Fibroblast of skin of right quadriceps (primary cell): Measurements from ENCODE around the gene CTNNA3.

Experiments
- DNase-seq: peaks from one replicate; pipeline ENCODE4 v3.0.0-alpha.2; 2013

CTNNA3 gene

GRCh38 chr10:66723608-66724400 is 972.2 kb downstream of the CTNNA3 start:
- no peak for DNase-seq

GRCh38 chr10:66719483-66719882 is 976.5 kb downstream of the CTNNA3 start:
- DNase-seq, result no peak

DNA sequence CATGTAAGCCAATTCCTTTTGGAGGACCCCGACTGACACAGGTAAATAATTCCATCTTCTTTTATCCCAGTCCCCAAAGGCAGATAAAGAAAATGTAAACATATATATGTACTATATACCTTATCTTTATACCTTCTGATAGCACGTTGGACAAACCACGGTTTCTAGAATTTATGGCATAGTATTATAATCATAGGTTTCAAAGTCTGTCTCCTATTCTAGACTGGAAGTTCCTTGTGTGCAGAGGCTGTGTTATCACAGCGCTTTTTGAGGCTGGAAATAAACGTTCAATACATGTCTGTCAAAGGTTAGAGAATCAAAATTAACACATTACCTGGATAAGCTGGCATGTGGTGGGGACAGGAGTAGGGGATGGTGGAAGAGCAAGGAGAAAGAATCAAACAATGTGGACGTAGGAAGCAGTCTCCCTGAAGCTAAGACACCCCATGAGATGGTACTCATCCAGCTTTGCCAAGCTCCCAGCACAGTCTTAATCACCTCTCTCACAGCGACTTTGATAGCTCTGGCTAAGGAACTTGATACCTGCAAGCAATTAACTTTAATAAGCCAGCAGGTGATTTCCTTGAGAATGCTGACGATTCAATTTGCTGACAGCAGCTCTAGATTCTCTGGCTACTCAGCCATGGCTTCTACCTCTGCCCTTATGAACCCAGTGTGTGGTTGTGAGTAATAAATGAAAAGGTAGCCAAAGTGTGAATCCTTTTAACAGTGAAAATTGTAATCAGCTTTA is 978.6 kb downstream of the CTNNA3 start:
- no peak for DNase-seq

DNA sequence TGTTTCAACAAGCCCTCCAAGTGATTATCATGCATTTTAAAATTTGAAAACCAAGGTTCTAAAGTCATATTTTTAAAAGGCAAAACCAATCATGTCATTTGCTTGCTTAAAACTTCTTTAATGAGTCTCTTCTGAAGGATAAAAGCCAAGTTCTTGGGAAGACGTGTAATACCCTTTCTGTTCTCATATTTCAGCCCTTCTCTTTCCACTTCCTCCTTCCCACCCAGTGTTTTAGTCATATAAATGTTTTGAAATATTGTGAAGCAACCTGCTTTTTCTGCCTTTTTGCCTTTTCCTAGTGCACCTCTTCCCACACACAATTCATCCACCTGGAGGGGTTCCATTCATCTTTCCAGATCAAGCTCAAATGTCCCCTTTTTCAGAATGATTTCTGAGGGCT is 981.3 kb downstream of the CTNNA3 start:
- DNase-seq, result peak; percentile 48

- no peak for DNase-seq
These were observed 982.6 kb downstream of the CTNNA3 start for GRCh38 chr10:66713387-66713786.

GRCh38 chr10:66698069-66698468 is 997.9 kb downstream of the CTNNA3 start:
- peak; percentile 35 for DNase-seq

DNA sequence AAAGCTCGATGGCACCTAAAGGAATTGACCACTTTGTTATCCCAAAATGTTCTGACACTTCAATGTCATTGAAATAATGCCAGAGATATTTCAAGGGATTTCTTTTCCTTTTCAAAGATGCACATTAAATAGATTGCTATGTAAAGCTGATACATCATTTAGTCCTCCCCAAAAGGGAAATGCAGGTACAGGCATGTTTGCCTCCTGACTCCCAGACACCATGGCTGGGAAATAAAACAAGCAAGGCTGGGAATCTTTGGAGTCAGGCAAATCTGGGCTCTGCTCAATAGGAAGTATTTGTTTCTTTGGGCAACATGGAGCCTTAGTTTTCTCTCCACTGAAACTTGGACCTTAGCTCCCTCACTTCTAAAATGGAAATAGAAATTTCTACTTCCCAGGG is 1000.9 kb downstream of the CTNNA3 start:
- no peak for DNase-seq

DNA sequence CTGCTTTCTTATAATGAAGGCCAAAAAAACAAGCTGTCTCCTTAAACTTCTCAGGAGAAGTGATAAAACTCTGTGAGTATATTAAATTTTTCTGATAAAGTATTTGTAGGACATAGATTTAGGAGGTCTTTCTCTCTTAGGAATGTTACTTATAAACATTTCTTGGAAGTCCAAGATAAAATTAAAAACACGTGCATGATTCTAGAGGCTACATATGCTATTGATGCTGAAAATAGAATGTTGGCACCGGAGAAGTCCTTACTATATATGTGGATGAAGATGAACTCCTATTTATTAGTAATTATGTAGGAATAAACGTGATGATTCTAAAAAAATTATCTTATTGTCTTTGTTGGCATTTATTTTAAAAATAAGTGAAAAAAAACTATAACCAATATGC is 1011.4 kb downstream of the CTNNA3 start:
- DNase-seq, result peak; percentile 66

DNA sequence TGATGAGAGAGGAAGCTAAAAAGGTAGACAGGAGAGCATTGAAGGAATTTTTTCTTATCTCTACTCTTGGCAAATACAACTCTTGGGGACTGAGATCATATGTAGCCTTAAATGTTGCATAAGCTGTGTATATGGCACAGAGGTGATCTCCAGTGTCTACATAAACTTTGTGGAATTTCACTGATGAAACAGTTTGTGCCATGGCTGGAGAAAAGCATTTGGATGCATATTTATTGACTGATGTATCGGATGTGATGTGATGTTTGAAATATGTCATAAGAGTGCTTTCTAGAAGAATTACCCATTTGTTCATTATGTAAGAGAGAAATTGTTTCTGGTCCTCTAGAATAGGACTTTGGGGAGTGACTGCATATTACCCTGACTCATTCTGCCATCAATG is 1015.1 kb downstream of the CTNNA3 start:
- DNase-seq, result peak; percentile 63

DNA sequence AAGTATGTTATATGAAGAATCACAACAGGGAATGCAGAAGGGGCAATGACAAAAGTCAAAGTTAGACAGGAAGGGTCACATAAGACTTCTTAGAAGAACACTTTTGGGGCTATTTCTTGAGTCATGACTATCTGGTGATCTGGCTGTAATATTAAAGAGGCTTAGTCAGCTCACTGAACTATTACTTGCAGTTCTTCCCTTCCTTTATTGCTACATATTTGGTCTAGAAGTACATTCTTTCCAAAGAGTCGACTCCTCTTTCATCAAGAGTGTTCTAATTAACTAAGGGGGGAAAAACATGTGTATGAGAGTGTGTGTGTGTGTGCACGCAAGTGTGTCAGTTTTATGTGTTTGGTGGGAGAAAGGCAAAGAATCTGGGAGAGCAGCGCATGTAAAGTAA is 1017.5 kb downstream of the CTNNA3 start:
- DNase-seq, result peak; percentile 76

DNA sequence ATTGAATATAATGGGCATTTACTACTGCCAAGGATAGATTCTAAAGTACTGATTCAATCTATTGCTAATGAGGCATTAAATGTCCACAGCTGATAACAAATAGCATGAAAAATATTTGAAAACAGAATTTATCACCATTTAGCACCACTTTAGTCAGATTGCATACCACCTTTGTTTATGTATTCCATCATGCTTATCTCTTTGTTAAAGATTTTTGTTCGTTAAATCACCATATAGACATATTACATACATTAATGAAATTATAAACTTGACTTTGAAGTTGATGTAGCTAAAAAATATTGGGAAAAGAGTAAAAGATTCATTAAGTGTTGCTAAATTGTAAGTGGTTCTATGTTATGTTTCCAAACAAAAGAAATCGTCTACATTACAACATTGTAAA is 1022.9 kb downstream of the CTNNA3 start:
- no peak for DNase-seq

DNA sequence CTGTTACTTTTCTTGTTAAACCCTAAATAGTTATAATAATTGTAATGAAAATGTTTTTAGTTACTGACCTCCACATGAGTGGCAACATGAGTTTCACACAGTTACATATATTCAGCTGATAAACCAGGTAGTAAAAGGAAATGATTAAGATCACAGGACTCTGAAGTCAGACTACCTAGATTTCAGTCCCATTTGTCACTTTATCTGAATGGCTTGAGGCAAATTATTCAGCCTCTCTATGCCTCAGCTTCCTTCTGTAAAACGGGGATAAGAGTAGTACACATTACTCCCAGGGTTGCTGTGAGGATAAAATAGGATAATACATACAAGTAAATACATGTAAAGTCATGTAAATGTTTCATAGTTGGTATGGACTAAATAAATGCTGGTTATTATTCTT is 1024.4 kb downstream of the CTNNA3 start:
- DNase-seq, result no peak

DNA sequence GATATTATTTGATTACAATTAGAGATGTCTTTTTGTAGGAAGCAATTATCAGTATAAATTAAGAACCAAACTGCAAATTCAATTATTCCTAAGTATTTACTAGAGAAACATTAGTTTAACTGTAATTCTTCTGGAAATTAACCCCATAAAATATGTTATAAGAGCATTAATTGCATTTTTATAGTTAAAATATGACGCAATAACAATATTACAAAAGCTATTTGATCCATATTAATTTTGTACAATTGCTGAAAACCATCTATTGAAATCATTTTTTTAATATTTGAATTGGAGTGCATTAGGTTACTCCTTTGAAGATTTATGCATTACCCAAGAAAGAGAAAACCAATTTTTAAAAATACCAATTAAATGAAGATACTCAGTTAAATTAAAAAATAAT is 1024.9 kb downstream of the CTNNA3 start:
- DNase-seq, result no peak

GRCh38 chr10:66656499-66656898 is 1039.5 kb downstream of the CTNNA3 start:
- no peak for DNase-seq

GRCh38 chr10:66654861-66655260 is 1041.1 kb downstream of the CTNNA3 start:
- peak; percentile 57 for DNase-seq

DNA sequence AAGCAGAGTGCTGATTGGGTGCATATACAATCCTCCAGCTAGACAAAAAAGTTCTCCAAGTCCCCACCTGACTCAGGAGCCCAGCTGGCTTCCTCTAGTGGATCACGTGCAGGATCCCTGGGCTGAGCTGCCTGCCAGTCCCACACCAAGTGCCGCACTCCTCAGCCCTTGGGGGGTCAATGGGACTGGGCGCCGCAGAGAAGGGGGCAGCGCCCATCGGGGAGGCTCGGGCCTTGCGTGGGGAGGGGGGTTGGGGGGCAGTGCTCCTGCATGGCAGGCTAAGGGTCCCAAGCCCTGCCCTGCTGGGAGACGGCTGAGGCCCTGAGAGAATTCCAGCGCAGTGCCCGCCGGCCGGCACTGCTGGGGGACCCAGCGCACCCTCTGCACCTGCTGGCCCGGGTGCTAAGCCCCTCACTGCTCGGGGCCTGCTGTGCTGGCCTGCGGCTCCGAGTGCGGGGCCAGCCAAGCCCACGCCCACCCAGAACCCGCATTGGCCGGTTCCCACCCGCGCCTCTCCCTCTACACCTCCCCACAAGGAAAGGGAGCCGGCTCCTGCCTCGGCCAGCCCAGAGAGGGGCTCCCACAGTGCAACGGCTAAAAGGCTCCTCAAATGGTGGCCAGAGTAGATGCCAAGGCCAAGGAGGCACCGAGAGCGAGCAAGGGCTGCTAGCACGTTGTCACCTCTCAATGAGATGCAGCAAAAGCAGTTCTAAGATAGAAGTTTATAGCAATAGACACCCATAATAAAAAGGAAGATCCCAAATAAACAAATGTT is 1044.5 kb downstream of the CTNNA3 start:
- no peak for DNase-seq

- DNase-seq, result no peak
These were observed 1046.4 kb downstream of the CTNNA3 start for GRCh38 chr10:66649626-66650025.

GRCh38 chr10:66642217-66642616 is 1053.8 kb downstream of the CTNNA3 start:
- DNase-seq, result peak; percentile 9

GRCh38 chr10:66639371-66639770 is 1056.6 kb downstream of the CTNNA3 start:
- peak; percentile 83 for DNase-seq

- no peak for DNase-seq
These were observed 1058.5 kb downstream of the CTNNA3 start for GRCh38 chr10:66637273-66638036.

DNA sequence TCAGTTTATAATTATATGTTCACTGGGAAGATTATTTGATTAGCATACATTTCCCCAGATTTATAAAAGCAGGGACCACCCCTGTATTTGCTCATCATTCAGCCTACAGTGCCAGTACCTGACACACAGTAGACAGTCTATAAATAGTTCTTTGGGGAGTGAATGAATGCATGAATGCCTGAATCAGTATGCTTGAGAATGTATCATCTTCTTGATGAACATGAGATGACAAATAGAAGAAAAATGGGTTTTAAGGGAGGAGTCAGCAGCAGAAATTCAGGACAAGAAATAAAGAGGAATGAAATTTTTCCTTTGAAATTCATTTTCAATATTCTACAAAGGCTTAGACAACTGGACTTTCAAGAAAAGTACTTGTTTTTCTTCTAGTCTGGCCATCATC is 1066.0 kb downstream of the CTNNA3 start:
- DNase-seq, result peak; percentile 55

DNA sequence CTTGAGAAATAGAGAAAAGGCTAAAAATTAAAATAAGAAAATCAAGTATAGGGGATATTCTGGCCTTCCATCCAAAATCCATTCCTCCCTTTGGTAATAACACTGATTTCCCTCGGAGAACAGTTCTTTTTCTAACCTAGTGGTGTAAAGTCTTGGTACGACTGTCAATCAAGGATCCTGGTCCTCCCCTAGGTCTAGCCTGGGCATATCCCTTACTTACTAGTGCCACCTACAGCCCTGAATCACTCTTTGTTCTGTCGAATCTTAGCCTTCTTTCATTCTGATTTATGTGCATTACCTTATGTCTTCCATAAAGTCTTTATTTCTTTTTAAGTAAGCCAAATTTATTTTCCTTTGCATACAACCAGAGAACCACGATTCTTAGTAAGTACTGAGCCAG is 1068.8 kb downstream of the CTNNA3 start:
- peak; percentile 7 for DNase-seq
